Bronchial epithelial cell (primary cell): ENCODE measurements around the gene ALX4. TPM values are rescaled to one million over a fixed set of nuclear protein-coding genes. Genes with fewer than 3 reads are reported as not detected.

Source experiments
- DNase-seq: peaks from one replicate; pipeline ENCODE4 v3.0.0-alpha.2; 2010; ENCODE audit warnings: low read depth
- FAIRE-seq: peaks from 2 replicates; lab custom pipeline; 2011; peaks lifted over from hg19 to GRCh38; lab: Jason Lieb, UNC
- H3K27me3 ChIP-seq: 2 replicates; pipeline ENCODE4 v1.5.1; 2011; ENCODE audit warnings: low read length; ENCODE audit not compliant: control insufficient read depth, insufficient read depth
- H3K36me3 ChIP-seq: 2 replicates; pipeline ENCODE4 v1.5.1; 2011; ENCODE audit warnings: low read length; ENCODE audit not compliant: control insufficient read depth, insufficient read depth
- H3K4me3 ChIP-seq: 2 replicates; pipeline ENCODE4 v1.5.1; 2011; ENCODE audit warnings: mild to moderate bottlenecking, low read depth, low read length, control low read depth
- total RNA-seq: library from RNA; depleted of rRNA; stranded (reverse); fragments of >200 nt; gene quantifications from 2 replicates; pipeline ENCODE4 v1.2.1, GENCODE V29; 2014
- TF ChIP-seq, protein P1 (sequence below): IDR thresholded peaks from 2 replicates; pipeline ENCODE4 v1.5.1; 2011; ENCODE audit warnings: mild to moderate bottlenecking, moderate library complexity, low read length, control low read depth, inconsistent platforms; ENCODE audit not compliant: insufficient read depth, severe bottlenecking

Gene ALX4
- total RNA-seq, 1 donor from 2014 or later: under 0.01 TPM

DNA sequence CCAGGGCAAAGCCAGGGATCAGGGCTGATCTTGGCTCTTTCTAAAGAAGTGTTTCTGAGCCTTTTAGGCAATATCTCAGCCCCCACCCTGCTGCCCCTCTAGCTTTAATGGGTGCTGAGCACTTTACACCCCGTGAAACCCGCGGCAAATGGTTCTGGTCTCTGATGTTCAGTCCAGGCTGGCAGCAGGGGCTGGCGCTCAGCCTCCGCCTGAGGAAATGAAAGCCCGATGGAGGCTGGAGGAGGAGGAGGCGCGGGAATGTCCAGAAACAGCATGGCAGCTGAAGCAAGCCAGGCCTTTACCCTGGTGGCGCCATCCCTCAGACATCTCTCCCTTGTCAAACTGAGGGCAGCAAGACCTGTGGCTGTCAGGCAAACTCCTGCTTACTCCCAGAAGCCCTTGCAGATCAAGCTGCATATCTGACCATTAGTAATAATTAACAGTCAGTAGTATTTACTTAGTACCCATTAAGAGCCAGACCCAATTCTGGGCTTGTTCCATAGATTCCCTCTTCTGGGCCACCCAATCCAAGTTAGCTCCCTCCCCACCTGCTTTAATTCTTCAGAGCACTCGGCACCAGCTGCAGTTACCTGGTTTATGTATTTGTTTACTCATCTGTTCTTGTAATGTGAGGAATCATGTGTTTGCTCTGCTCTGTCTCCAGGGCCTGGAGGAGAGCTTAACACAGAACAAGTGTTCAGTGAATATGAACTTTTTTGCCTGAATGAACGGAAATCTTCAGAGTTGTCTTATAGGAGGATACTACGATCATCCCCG, 15.0 kb upstream of the ALX4 start:
- no peak for DNase-seq
- H3K36me3 ChIP-seq: no peaks in the 10 kb centered on the region
- FAIRE-seq: no peak
- peaks cover 40% of the 10 kb centered on the region for H3K27me3 ChIP-seq
- TF ChIP-seq, protein P1, sequence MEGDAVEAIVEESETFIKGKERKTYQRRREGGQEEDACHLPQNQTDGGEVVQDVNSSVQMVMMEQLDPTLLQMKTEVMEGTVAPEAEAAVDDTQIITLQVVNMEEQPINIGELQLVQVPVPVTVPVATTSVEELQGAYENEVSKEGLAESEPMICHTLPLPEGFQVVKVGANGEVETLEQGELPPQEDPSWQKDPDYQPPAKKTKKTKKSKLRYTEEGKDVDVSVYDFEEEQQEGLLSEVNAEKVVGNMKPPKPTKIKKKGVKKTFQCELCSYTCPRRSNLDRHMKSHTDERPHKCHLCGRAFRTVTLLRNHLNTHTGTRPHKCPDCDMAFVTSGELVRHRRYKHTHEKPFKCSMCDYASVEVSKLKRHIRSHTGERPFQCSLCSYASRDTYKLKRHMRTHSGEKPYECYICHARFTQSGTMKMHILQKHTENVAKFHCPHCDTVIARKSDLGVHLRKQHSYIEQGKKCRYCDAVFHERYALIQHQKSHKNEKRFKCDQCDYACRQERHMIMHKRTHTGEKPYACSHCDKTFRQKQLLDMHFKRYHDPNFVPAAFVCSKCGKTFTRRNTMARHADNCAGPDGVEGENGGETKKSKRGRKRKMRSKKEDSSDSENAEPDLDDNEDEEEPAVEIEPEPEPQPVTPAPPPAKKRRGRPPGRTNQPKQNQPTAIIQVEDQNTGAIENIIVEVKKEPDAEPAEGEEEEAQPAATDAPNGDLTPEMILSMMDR: no peak
- no peak overlapping the region for H3K4me3 ChIP-seq

DNA sequence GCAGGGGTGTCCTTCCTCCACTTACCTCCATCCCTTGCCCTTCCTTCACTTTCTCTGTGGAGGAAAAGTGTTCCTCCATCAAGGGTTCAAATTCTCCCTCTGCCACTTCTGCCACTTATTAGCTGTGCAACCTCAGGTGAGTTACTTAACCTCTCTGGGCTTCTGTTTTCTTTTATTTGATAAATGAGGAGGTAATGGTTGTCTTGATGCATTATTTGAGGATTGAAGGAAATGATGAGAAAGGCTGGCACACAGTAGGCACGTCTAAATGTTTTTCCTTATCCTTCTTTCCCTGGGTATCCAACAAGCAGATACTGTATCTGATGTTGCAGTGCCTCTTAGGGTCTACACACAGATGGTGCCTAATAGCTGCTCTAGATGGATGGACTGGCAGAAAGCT, 14.3 kb upstream of the ALX4 start:
- Histone ChIP-seq H3K4me3 (no peak overlapping the region), H3K36me3 (no peaks in the 10 kb centered on the region), H3K27me3 (peaks cover 46% of the 10 kb centered on the region)
- DNase-seq: no peak
- FAIRE-seq: no peak
- TF ChIP-seq, protein P1: no peak

DNA sequence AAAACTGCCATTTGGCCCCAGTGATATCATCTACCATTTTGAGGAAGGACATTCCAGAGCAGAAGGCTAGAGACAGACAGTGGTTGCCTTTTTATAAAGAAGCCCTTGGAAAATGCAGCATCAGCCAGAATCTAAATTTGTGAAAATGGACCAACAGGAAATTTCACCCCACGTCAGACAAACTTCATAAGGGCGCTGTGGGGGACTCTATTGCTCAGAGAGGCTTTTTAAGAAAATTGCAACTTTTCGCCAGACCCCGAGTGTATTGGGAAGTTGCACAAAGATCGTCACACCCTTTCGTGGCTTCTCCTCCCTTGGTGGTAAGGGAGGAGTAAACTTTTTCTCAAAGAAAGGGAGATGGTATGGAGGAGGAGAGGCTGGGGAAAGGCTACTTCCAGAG, 12.3 kb upstream of the ALX4 start:
- no peak overlapping the region for H3K4me3 ChIP-seq
- FAIRE-seq (no peak), DNase-seq (no peak)
- H3K36me3 ChIP-seq: no peaks in the 10 kb centered on the region
- TF ChIP-seq, protein P1: no peak
- peaks cover 61% of the 10 kb centered on the region for H3K27me3 ChIP-seq

- TF ChIP-seq, protein P1: no peak
- FAIRE-seq: no peak
- H3K4me3 ChIP-seq: no peak overlapping the region
- no peak for DNase-seq
- no peaks in the 10 kb centered on the region for H3K36me3 ChIP-seq
- H3K27me3 ChIP-seq: peaks cover 68% of the 10 kb centered on the region
Measured at GRCh38 chr11:44321059-44321458, 11.1 kb upstream of the ALX4 start.

- H3K4me3 ChIP-seq: no peak overlapping the region
- TF ChIP-seq, protein P1: no peak
- FAIRE-seq: no peak
- DNase-seq: no peak
- no peaks in the 10 kb centered on the region for H3K36me3 ChIP-seq
- peaks cover 72% of the 10 kb centered on the region for H3K27me3 ChIP-seq
Measured at GRCh38 chr11:44320289-44320973, 10.5 kb upstream of the ALX4 start.
